HG02973 (cell line): ENCODE data around the gene DNAJC7.
"Not testable (repeated sequence)": the region's sequence is repeated elsewhere in the genome, so short reads cannot be mapped to it uniquely, and the experiment has no call there.

ENCODE experiments used
- ATAC-seq: cut with Tn5 transposase; IDR thresholded peaks from one replicate; pipeline ENCODE4 v1.9.1; 2021; ENCODE audit warnings: moderate library complexity; ENCODE audit not compliant: unreplicated experiment

The DNAJC7 gene

DNA sequence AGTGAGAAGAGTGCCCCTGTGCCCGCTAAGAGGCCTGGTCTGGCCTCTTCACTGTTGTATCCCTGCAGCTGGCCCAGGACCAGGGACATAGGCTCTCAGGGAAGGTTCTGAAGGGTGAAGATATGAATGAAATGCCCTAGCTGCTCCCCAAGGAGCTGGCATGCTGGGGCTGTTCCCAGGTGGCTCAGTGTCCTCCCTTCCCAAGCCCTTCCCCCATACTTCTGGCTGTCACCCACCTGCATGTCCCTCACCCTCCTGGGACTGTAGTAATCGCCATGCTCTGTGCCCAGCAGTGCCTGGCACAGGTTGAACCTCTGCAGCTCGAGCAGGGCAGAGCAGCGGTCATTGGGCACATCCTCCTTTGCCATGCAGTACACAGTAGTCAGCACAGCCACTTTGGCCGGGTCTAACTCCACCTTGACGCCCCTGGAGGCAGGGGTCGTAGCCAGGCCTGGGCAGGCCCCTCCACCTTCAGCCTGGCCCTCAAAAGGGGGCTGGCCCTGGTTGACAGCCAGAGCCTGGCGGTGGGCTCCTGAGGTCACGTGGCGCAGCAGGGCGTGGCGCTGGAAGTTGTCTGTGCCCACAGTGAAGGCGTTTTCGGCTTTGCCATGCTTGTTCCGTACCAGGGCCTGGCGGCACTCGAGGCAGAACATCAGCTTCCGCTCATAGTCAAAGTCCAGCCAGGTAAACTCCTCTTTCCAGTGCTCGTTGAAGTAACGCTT lies 25.5 kb upstream of the DNAJC7 start:
- no peak for ATAC-seq

DNA sequence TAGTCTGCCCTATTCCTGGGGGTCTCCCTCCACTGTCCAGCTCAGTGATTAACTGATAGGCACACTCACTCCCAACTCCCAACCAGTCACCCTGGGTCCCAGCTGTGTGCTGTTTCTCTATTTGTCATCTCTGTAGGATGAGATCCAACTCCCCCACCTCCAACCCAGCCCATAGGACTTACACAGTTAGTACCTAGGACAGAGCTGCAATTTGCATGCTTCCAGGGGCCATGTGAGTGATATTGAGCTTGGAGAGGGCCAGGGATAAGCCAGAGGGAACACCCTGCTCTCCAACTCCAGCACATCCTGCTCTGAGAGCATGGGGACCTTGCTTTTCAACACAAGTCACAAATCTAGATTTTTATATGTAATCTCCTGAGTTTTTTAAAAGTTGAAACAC lies 24.4 kb upstream of the DNAJC7 start:
- no peak for ATAC-seq

DNA sequence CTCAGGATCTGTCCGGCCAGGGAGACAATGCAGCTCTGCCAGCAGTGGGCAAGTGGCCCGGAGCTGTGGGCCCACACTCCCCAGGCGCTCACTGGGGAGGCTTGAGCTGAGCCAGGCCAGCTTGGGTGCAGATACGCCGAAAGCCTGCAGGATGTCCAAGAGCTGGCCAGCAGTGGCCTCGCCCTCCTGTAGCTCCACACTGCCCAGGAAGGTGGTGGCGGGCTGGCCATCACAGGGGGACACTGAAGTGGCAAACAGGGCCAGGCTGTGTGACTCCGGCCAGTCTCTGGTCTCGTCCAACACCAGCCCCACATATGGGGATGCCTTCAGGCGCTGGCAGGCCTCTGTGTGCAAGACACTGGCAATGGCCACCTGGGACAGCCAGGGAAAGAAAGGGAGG lies 23.6 kb upstream of the DNAJC7 start:
- no peak for ATAC-seq

DNA sequence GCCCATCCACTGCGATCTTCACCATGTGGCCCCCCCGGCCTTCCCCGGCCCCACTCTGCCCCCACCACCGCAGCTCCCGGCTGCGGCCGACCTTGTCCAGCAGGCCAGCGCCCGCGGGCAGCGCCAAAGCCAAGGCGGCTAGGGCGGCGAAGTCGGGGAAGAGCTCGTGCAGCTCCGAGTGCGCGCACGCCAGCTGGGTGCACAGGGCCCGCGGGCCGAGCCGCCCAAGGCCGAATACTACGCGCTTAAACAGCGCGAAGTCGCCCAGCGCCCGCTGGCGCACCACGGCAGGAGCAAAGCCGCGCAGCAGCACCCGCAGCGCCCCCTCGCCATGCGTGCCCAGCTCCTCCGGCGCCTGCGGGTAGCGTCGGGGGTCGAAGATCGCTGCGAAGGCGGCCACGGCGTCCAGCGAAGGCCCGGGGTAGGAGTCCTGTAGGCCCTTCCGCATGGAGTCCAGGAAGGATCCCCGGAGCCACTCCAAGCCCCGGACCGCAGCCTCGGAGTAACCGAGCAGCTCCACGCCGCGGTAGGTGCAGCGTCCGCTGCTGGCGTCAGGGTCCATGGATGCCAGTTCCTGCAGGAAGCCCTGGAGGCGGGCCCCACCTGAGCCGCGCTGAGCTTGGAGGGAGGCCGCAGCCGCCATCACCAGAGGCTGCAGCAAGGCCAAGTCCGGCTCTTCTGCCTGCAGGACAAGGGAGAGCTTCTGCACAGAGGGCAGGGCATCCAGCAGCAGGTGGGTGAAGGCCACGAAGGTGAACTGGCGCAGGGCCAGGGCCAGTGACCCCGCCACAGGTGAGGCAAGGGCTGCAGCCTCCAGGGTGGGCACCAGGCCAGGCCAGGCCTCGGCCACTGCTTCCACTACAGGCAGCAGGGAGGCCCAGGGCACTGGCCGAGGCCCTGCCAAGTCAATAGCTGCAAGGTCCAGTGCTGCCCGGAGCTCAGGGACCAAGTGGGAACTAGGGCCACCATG lies 22.8 kb upstream of the DNAJC7 start:
- ATAC-seq = no peak

DNA sequence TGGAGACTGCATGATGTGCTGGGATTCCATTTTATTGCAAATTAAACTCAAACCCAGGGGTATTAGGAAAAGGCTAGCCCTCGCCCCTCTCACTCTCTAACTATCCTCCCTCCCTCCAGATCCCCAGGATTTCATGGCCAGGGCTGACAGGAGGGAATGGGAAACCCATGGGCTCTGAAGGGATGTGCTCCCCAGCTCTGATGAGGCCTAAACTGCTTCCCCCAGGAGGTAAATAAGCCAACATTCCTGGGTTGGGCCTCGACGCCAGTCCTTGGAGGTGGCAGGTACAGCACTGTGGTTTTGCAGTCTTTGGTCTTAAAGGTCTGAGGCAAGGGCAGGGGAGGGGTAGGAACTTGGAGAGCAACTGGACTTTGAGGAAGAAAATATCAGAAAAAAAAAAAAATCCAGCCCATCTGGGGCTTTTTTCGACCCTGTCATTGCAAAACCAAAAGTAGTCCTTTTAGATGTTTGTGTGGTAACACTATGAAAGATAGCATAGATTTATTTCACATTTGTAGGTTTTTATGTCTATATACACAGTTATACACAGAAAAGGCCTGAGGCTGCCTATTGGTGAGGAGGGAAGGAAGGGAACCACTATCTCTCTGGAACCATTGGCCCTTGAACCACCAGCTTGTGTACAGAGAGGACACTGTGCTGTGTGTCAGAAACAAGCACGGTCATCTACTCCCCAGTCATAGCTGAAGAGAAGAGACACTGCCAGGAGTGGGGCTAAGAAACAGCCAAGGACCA lies 21.2 kb upstream of the DNAJC7 start:
- no peak for ATAC-seq

DNA sequence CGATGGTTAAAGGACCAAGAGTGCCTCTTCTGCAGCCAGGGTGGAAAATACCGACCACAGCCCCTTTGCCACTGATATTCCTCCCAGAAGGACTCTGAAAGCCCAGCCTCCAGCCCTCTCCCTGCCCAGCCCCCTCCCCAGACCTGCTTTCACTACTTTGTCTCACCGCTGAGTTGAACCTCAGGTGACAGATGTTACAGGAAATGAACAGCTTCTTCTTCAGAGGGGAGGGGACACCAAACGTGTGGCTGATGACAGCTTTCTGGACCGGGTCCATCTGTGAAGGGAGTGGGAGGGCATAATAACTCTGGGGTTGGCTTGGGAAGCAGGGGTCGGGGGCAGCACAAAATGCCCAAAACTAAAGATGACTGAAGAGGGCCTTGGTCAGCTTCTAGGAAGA lies 16.8 kb upstream of the DNAJC7 start:
- no peak for ATAC-seq

DNA sequence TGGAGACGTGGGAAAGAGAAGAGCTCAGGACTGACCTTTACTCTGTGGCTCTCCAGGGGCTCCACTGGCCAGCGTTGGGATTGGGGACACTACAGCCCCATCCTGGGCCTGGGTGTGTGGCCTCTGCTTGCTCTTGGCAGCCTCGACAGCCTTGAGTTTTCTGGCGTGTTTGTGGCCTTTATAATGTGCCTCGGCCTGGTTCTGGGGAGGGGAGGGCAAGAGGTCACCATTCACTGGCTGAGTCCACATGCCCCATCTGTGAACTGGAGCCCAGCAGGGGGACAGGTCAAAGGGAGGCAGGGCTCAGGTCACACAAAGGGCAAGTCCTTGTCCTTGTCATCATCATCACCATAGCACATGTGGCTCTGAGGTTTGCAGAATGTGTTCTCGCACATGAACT lies 14.3 kb upstream of the DNAJC7 start:
- no peak for ATAC-seq

DNA sequence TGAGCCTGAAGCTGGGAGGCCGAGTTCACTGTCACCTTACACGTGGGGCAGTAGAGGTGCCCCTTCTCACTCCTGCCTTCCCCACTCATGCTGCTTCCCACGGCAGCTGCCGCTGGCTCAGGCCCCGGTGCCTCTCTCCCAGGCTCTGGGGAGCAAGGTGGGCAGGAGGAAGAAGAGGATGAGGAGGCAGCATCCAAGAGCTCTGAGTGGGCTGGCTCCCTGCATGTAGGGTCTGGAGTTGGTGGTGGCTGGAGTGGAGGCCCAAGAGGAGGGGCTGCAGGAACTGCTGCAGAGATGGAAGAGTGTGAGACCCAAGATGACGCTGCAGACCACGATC lies 11.5 kb upstream of the DNAJC7 start:
- no peak for ATAC-seq

DNA sequence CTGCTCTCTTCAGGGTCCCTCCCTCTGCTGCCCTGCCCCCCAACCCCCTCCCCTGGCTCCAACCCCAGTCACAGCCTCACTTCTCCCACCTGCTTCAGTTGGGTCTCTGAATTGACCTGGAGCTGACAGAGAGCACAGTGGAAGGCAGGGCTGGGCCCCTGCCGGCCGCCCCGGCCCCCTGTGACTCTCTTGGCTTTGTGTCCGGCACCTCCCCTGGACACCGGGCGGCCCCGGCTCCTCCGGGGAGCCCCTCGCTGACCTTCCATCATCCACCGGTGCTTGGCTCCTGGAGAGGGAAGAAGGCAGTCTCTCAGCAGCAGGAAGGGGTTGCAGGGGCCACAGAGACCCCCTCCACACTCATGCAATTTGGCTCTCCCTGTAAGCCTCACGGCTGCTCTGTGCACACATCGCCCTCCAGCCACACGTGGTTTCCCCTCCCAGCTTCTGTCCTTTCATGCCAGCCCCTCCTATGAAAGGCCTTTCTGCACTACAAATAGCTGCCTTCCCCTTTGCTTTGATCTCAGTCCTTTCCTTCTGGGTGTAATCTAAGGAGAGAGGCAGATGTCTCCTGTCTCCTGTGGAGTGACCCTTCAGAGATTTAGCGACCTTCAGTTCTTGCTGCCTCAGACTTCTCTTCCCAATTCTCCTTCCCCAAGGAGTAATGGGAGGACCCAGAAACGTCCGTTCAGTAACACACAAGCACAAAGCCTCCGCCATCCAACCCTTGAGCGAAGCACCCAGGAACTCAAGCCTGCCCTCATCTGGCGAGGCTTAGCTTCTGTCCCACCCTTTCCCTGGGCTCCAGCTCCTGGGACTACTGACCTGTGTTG lies 10.9 kb upstream of the DNAJC7 start:
- ATAC-seq = no peak

DNA sequence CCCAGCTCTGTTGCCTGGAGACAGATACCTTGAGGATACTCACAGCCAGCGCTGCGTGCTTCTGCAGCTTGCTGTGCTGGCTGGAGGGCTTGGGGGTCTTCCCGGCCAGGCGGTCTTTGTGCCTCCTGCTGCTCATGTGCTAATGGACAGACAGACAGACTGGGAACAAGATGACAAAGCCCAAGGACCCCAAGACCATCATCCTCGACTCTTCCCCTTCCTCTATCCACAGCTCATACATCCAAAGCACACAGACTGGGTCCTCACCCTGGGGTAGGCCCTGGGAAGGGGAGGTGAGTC lies 10.3 kb upstream of the DNAJC7 start:
- no peak for ATAC-seq

DNA sequence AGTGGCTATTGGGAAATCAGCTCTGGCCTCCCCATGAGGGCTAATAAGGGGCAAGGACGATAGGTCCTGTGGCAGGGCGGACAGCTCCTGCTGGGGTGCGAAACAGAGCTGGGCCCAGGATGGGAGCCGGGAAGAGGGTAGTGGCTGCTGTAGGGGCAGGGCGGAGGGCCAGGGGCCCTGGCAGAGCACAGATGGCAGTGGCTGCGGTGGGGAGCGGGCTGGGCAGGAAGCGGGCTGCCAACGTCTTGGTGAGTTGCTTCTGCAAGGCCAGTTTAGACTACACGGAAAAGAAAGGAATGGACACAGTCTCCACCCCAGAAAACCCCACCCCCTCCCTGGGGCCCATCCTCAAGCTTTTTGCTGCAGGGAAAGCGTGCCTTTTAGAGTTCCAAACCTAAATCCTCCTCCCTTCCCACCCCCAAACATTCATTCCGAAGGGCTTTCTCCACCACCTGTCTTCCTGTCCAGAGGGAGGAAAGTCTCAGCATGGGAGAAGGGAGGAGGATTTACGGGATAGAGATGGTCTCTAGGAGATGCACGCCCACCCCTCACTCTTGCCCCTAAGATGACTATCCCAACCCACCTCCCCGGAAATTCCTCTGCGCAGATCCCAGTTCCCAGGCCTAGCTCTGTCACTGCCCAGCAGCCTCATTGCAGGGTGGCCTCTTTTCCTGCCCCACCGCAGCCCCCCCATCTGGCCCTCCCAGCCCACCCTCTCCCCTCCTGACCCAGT lies 9.8 kb upstream of the DNAJC7 start:
- no peak for ATAC-seq

DNA sequence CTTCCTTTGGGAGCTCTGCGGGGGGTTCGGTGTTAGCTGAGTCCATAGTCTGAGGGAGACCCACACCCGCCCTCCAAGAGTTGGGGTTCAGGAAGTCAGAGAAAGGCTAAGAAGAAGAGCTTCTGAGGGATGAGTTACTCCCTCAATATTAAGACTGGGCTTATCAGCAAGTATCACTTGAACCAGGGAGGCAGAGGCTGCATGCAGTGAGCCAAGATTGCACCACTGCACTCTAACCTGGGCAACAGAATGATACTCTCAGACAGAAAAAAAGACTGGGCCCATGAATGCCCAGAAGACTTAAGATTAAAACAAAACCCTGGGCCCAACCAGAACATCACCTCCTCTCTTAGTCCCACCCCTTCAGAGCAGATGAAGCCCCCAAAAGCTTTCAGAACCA lies 8.7 kb upstream of the DNAJC7 start:
- no peak for ATAC-seq

DNA sequence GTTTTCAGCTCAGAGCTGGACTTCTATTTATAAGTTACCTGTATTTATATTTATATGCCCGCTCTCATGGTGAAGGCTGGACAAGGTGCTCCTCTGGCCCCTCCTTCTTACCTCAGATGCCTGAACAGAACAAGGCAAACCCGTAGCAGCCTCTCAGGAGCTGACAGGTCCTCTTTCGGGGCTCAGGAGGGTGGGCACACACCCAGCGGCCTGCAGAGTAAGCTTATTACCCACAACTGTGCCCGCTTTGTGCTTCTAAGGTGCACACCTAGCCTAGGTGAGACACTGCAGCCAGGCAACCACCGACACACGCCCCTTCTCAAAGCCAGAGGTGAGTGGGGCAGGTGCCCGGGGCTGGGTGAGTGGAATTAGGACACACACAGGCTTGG lies 7.9 kb upstream of the DNAJC7 start:
- ATAC-seq = no peak

DNA sequence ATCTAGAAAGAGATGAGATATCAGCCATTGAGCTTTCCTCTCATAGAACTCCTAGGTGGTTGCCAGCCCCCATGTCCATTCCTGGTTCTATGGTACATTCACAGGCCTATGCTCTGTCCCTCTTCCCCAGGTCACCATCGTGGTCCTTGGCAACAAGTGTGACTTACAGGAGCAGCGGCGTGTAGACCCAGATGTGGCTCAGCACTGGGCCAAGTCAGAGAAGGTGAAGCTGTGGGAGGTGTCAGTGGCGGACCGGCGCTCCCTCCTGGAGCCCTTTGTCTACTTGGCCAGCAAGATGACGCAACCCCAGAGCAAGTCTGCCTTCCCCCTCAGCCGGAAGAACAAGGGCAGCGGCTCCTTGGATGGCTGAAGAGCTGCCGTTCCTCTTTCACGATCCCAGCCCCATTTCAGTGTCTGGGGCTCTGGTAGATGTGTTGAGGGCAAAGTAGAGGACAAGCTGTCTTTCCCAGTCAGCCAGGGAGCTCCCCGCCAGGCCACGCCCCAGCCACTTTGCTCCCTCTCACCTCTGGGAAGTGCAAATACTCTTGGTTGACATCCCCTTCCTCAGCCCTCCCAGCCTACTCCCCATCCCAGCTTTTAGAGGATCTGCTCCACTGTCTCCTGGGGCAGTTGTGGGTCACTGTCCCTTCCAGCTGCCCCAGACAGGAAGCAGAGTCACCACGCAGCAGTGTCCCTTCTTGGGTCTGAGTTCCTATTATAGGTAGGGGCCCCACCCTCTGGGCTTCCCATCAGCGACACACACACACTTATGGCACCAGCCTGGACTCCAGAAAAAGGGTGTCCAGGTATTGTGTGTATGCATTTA lies 6.5 kb upstream of the DNAJC7 start:
- no peak for ATAC-seq

DNA sequence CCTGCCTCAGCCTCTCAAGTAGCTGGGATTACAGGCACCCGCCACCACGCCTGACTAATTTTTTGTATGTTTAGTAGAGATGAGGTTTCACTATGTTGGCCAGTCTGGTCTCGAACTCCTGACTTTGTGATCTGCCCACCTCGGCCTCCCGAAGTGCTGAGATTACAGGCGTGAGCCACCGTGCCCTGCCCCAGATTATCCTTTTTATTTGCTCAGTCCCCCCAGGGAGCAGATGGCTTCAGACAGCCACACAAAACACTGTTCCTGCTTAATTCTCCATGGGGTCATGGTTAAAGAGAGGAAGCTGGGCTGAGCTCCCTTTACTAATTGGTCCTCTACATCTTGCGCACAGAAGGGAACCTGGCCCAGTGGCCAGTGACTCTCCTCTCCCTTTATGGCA lies 3.6 kb upstream of the DNAJC7 start:
- ATAC-seq = not testable (repeated sequence)

DNA sequence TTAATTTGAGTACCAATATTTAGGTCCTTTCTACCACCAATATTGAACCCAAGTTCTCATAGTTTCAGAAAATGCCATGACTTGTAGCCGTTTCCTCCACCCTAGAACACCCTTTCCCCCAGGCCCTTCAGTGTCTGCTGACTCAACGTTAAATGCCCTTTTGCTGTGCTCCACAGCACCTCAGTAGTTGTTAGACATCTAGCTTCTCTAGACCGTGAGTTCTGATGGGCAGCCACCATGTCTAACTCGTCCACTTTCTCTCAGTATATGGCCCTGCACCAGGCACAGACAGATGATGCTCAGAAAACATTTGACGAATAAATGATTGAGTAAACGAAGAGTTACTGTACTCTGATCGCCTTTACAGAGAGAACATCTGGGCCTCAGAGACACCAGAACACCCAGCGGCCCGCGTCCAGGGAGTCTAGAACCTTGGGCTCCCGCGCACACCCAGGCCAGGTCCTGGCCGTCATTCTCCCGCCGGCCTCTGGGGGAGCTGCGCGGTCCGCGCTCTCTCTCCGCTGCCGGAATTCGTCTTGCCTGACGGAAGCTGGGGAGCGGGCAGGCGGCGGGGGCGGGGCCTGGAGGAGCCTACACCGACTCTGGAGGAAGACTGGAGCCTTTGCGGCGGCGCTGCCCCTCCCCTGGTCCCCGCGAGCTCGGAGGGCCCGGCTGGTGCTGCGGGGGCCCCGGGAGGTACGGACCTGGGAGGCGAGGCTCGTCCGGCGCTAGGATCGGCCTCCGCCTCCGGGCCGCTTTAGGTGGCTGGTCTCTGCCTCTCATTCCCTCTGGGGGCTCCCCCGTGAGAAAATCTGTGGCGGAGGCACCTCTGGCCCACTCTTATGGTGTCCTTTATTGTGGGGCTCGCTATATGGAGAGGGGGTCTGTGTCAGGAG lies 2.5 kb upstream of the DNAJC7 start, which contains the start of gene NKIRAS2:
Gene NKIRAS2, plus strand, starts transcription at position 582 of the 896 bp plus-strand sequence. CDS start 1,488 bp downstream, outside the sequence.
- ATAC-seq = peak; percentile 52

DNA sequence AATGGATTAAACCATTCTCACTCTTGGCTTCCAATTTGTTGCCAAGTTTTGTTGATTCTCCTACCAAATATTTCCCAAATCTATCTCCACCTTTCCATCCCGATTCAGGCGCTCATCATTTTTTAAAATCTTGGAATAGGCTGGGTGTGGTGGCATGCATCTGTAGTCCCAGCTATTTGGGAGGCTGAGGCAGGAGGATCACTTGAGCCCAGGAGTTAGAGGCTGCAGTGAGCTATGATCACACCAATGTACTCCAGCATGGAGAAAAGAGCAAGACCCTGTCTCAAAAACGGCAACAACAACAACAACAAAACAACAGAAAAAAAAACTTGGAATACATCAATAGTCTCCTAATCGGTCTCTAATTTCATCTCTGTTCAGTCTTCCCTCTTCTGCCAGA lies 1.7 kb upstream of the DNAJC7 start:
- ATAC-seq = no peak

DNA sequence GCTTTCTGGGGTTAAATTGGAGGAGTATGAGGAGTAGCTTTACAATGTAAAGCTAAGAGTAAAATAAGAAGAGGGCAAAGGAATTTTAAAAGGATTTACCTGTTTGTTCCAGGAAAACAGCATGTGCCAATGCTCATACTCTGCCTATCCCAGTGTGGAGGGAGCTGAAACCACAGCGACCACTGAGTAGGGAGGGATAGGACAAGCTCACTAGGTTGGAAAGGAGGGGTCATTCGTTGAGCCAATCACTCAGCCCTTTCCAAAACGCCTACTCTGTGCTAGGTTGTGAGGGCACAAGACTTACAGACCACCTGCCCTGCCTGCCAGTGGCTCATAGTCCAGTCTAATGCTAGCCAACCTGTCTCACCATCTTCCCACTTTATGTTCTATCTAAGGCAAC lies 1.1 kb upstream of the DNAJC7 start:
- no peak for ATAC-seq
